ENCODE measurements around the gene GPC3. TPM values are rescaled to one million over a fixed set of nuclear protein-coding genes. Genes with fewer than 3 reads are reported as not detected.

Gene GPC3
- polyA plus RNA-seq, 3 donors, result not detected

- H4K20me1 ChIP-seq (ENCODE audit: insufficient read depth, low read length), result no peaks in the 10 kb centered on the region
- H3K9ac ChIP-seq (ENCODE audit: insufficient read depth, low read length, poor library complexity, severe bottlenecking), result no peak overlapping the region
- Mint-ChIP-seq H3K4me1 (peaks cover 2% of the 10 kb centered on the region), H3K27me3 (ENCODE audit: low read depth in 3 of 3) (peaks cover 0 to 5% (median 2%) of the 10 kb centered on the region in 3 donors), H3K27ac (no peak overlapping the region), H3K36me3 (no peaks in the 10 kb centered on the region), H3K9me3 (peaks cover 0 to 2% (median 0%) of the 10 kb centered on the region in 7 donors), H3K4me3 (no peak overlapping the region)
- no peak for TF ChIP-seq CTCF (IDR thresholded peaks at IDR 0.05)
- H3K27ac ChIP-seq (ENCODE audit: low read depth in 1 of 2, low read length in 2 of 2), result no peak overlapping the region
- no peak overlapping the region for H3K4me2 ChIP-seq (replicated peaks; ENCODE audit: extremely low read depth, low read length, poor library complexity, severe bottlenecking)
- H3K27me3 ChIP-seq (ENCODE audit: control insufficient read depth in 2 of 2, insufficient read depth in 2 of 2, low read length in 2 of 2), result peaks cover 0 to 4% of the 10 kb centered on the region in 2 donors
- no CpG with 5 or more reads among the region's 2 CpGs for WGBS (ENCODE audit: insufficient coverage)
- intact Hi-C loops (cut with micrococcal nuclease), result loop anchor here in 1 of 2 donors (10.0 kb wide), 1 partner anchor 601 kb away; no protein-coding TSS in a partner anchor
- H3K4me1 ChIP-seq (ENCODE audit: control insufficient read depth in 1 of 2, insufficient read depth in 2 of 2, low read length in 2 of 2), result no peaks in the 10 kb centered on the region
- H3K4me3 ChIP-seq (replicated peaks in 1 of 3; ENCODE audit: low read depth in 2 of 3, low read length in 3 of 3), result no peak overlapping the region
- H3K79me2 ChIP-seq (ENCODE audit: insufficient read depth, low read length), result no peaks in the 10 kb centered on the region
- DNase-seq, result no peak
- H3K9me3 ChIP-seq (replicated peaks in 1 of 2; ENCODE audit: control insufficient read depth in 1 of 2, insufficient read depth in 1 of 2, low read length in 2 of 2), result no peaks in the 10 kb centered on the region
- no peak overlapping the region for H2AFZ ChIP-seq (ENCODE audit: insufficient read depth, low read depth, low read length, poor library complexity, severe bottlenecking)
- no peaks in the 10 kb centered on the region for H3K36me3 ChIP-seq (replicated peaks in 1 of 2; ENCODE audit: control insufficient read depth in 1 of 2, insufficient read depth in 2 of 2, low read length in 2 of 2)
These were observed 191.8 kb downstream of the GPC3 start for GRCh38 chrX:133793626-133794025.

- H3K9me3 Mint-ChIP-seq, result peaks cover 0 to 2% (median 0%) of the 10 kb centered on the region in 7 donors
These were observed 193.0 kb downstream of the GPC3 start for GRCh38 chrX:133792198-133792953.

More at GRCh38 chrX:133792198-133792953, 193.0 kb downstream of the GPC3 start:
- Histone ChIP-seq H3K9ac (ENCODE audit: insufficient read depth, low read length, poor library complexity, severe bottlenecking) (no peak overlapping the region), H3K79me2 (ENCODE audit: insufficient read depth, low read length) (no peaks in the 10 kb centered on the region), H3K36me3 (replicated peaks in 1 of 2; ENCODE audit: control insufficient read depth in 1 of 2, insufficient read depth in 2 of 2, low read length in 2 of 2) (no peaks in the 10 kb centered on the region), H3K4me2 (replicated peaks; ENCODE audit: extremely low read depth, low read length, poor library complexity, severe bottlenecking) (no peak overlapping the region), H2AFZ (ENCODE audit: insufficient read depth, low read depth, low read length, poor library complexity, severe bottlenecking) (no peak overlapping the region), H3K27ac (ENCODE audit: low read depth in 1 of 2, low read length in 2 of 2) (no peak overlapping the region), H3K4me3 (replicated peaks in 1 of 3; ENCODE audit: low read depth in 2 of 3, low read length in 3 of 3) (no peak overlapping the region), H3K27me3 (ENCODE audit: control insufficient read depth in 2 of 2, insufficient read depth in 2 of 2, low read length in 2 of 2) (peaks cover 0 to 4% of the 10 kb centered on the region in 2 donors), H3K9me3 (replicated peaks in 1 of 2; ENCODE audit: control insufficient read depth in 1 of 2, insufficient read depth in 1 of 2, low read length in 2 of 2) (no peaks in the 10 kb centered on the region), H4K20me1 (ENCODE audit: insufficient read depth, low read length) (no peaks in the 10 kb centered on the region), H3K4me1 (ENCODE audit: control insufficient read depth in 1 of 2, insufficient read depth in 2 of 2, low read length in 2 of 2) (no peaks in the 10 kb centered on the region)
- peak; percentile 32 to 47 (median 40) for DNase-seq
- H3K36me3 Mint-ChIP-seq, result no peaks in the 10 kb centered on the region
- intact Hi-C loops (cut with micrococcal nuclease), result loop anchor here in 1 of 2 donors (10.0 kb wide), 1 partner anchor 602 kb away; no protein-coding TSS in a partner anchor
- peaks cover 0 to 5% (median 2%) of the 10 kb centered on the region in 3 donors for H3K27me3 Mint-ChIP-seq (ENCODE audit: low read depth in 3 of 3)
- peak overlapping the region in 1 of 2 donors; percentile 39 for H3K4me3 Mint-ChIP-seq
- TF ChIP-seq CTCF (IDR thresholded peaks at IDR 0.05), result peak; percentile 97
- WGBS (ENCODE audit: insufficient coverage), result no CpG with 5 or more reads among the region's 7 CpGs
- H3K27ac Mint-ChIP-seq, result no peak overlapping the region
- peaks cover 2% of the 10 kb centered on the region for H3K4me1 Mint-ChIP-seq
